BE2C (cell line): ENCODE data around the gene DNAJB8.
A peak's percentile ranks its signal among the peaks of the same experiment; 100 is the strongest.

Experiments used
- DNase-seq: peaks from one replicate; pipeline ENCODE4 v3.0.0-alpha.2; 2020
- H3K27me3 ChIP-seq: fragments of 250-450 bp; sonication (Bioruptor Pico); 2 replicates; pipeline ENCODE4 v1.5.1; 2020; ENCODE audit warnings: mild to moderate bottlenecking
- H3K36me3 ChIP-seq: fragments of 250-450 bp; sonication (Bioruptor Pico); 2 replicates; pipeline ENCODE4 v1.5.1; 2020; ENCODE audit warnings: mild to moderate bottlenecking
- H3K4me1 ChIP-seq: fragments of 250-450 bp; sonication (Bioruptor Pico); 2 replicates; pipeline ENCODE4 v1.5.1; 2020
- H3K4me3 ChIP-seq: 2 replicates; pipeline ENCODE4 v1.5.1; 2011; ENCODE audit warnings: low read depth, low read length
- H3K9me3 ChIP-seq: fragments of 250-450 bp; sonication (Bioruptor Pico); 2 replicates; pipeline ENCODE4 v1.5.1; 2020
- TF ChIP-seq, protein P1 (sequence below): IDR thresholded peaks from 2 replicates; pipeline ENCODE4 v1.5.1; 2012; ENCODE audit warnings: mild to moderate bottlenecking, low read depth, low read length

The DNAJB8 gene

GRCh38 chr3:128487538-128487812 lies 20.8 kb upstream of the DNAJB8 start:
- Histone ChIP-seq H3K4me3 (peak overlapping the region; percentile 77), H3K27me3 (no peaks in the 10 kb centered on the region), H3K36me3 (peaks cover 100% of the 10 kb centered on the region), H3K4me1 (no peaks in the 10 kb centered on the region), H3K9me3 (no peaks in the 10 kb centered on the region)
- TF ChIP-seq, protein P1, sequence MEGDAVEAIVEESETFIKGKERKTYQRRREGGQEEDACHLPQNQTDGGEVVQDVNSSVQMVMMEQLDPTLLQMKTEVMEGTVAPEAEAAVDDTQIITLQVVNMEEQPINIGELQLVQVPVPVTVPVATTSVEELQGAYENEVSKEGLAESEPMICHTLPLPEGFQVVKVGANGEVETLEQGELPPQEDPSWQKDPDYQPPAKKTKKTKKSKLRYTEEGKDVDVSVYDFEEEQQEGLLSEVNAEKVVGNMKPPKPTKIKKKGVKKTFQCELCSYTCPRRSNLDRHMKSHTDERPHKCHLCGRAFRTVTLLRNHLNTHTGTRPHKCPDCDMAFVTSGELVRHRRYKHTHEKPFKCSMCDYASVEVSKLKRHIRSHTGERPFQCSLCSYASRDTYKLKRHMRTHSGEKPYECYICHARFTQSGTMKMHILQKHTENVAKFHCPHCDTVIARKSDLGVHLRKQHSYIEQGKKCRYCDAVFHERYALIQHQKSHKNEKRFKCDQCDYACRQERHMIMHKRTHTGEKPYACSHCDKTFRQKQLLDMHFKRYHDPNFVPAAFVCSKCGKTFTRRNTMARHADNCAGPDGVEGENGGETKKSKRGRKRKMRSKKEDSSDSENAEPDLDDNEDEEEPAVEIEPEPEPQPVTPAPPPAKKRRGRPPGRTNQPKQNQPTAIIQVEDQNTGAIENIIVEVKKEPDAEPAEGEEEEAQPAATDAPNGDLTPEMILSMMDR = no peak
- DNase-seq = no peak

DNA sequence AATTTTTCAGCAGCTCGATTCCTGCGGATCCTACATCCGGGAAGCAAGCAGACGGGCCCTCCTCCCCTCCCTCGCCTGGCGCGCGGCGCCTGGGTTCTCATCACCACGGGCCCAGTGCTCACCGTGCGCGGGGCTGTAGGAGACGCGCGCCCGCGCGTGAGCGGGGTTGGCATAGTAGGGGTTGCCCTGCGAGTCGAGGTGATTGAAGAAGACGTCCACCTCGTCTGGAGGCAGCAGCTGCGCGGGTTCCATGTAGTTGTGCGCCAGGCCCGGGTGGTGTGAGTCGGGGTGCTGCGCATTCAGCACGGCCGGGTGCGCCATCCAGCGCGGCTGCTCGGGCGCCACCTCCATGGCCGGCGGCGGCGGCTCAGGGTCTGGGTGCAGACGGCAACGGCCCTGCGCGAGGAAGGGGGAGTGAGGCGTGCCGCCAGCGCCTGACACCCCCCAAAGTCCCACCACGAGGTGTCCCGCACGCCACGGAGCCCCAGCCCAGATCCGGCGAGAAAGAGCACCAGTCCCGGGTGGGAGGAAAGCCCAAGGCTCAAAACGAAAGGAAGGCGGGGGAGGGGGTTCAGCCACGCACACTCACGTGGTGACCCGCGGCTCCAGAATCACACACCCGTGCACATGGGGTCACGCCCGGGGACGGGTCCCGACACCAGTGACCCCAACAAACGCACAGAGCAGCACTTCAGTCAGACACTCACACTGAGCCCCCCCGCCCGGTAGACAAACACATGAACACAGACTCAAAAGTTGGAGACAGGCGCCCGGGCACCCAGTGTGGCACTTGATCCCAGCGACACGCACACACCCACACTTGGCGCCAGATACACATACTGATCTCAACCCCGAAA lies 20.2 kb upstream of the DNAJB8 start:
- no peaks in the 10 kb centered on the region for H3K4me1 ChIP-seq
- H3K9me3 ChIP-seq = no peaks in the 10 kb centered on the region
- peak overlapping the region; percentile 77 for H3K4me3 ChIP-seq
- no peaks in the 10 kb centered on the region for H3K27me3 ChIP-seq
- peak; percentile 68 for DNase-seq
- TF ChIP-seq, protein P1 = no peak
- H3K36me3 ChIP-seq = peaks cover 100% of the 10 kb centered on the region

DNA sequence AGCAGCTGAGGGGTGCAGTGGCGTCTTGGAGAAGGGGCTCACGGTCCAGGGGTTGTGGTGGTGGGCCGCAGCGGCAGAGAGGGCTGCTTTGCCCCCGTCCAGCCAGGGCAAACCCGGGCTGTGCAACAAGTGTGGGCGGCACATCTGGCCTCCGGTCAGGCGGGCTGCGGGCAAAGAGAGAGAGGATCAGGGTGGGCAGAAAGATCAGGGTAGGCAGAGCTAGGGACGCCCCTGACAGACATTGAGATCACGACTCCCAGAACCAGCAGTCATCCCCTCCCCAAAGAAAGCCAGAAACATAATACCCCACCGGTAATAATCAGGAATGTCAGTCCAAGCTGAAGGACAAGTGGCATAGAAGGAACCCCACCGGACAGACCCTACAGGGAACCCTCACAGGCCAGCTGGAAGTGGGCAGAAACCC lies 19.5 kb upstream of the DNAJB8 start:
- Histone ChIP-seq H3K27me3 (no peaks in the 10 kb centered on the region), H3K4me1 (0 out of 2 replicates have a peak, but pooled peaks cover 3% of the 10 kb centered on the region), H3K4me3 (peak overlapping the region; percentile 77), H3K36me3 (peaks cover 100% of the 10 kb centered on the region), H3K9me3 (no peaks in the 10 kb centered on the region)
- DNase-seq = no peak
- TF ChIP-seq, protein P1 = no peak

GRCh38 chr3:128485282-128486204 lies 18.9 kb upstream of the DNAJB8 start:
- peak overlapping the region; percentile 77 for H3K4me3 ChIP-seq
- H3K36me3 ChIP-seq = peaks cover 100% of the 10 kb centered on the region
- 0 out of 2 replicates have a peak, but pooled peaks cover 4% of the 10 kb centered on the region for H3K4me1 ChIP-seq
- H3K27me3 ChIP-seq = no peaks in the 10 kb centered on the region
- H3K9me3 ChIP-seq = no peaks in the 10 kb centered on the region
- DNase-seq = no peak
- TF ChIP-seq, protein P1 = no peak

GRCh38 chr3:128484404-128485281 lies 18.0 kb upstream of the DNAJB8 start:
- peak; percentile 74 for DNase-seq
- H3K4me1 ChIP-seq = peaks cover 7% of the 10 kb centered on the region; the same call in 1 of the 2 replicates
- H3K27me3 ChIP-seq = no peaks in the 10 kb centered on the region
- TF ChIP-seq, protein P1 = no peak
- no peaks in the 10 kb centered on the region for H3K9me3 ChIP-seq
- H3K36me3 ChIP-seq = peaks cover 100% of the 10 kb centered on the region
- peak overlapping the region; percentile 77 for H3K4me3 ChIP-seq
